Breast epithelium (tissue), 4 donors: ENCODE results near the gene POT1. TPM values are rescaled to one million over a fixed set of nuclear protein-coding genes. Genes with fewer than 3 reads are reported as not detected.

Source experiments
- DNase-seq, 2 donors: peaks; one replicate each; pipeline ENCODE4 v3.0.0-alpha.2; 2019; ENCODE audit warnings: low spot score in 2 of 2
- H3K27ac ChIP-seq, 2 donors: fragments of 200-600 bp; sonication (generic) in 1 of 2; one replicate each; pipeline ENCODE4 v1.5.1; 2016 to 2019; ENCODE audit warnings: mild to moderate bottlenecking in 1 of 2
- H3K27me3 ChIP-seq, 2 donors: fragments of 200-600 bp; sonication (generic) in 1 of 2; one replicate each; pipeline versions ENCODE4 v1.5.1 to v1.6.0; 2017 to 2019; ENCODE audit warnings: control low read depth in 1 of 2, mild to moderate bottlenecking in 1 of 2
- H3K36me3 ChIP-seq: fragments of 200-600 bp; one replicate; pipeline ENCODE4 v1.5.1; 2019
- H3K4me1 ChIP-seq, 2 donors: fragments of 200-600 bp; sonication (generic); one replicate each; pipeline ENCODE4 v1.5.1; 2016 to 2019; ENCODE audit warnings: control low read depth in 1 of 2
- H3K4me3 ChIP-seq, 3 donors: fragments of 200-600 bp; sonication (generic); 1 replicate in 2 of 3; 2 replicates in 1 of 3; pipeline ENCODE4 v1.5.1; 2016 to 2019; ENCODE audit warnings: mild to moderate bottlenecking in 3 of 3, moderate library complexity in 2 of 3
- H3K9me3 ChIP-seq, 2 donors: fragments of 200-600 bp; sonication (generic) in 1 of 2; one replicate each; pipeline ENCODE4 v1.5.1; 2016 to 2019; ENCODE audit warnings: control low read depth in 1 of 2
- POLR2A ChIP-seq: fragments of 450-650 bp; IDR thresholded peaks from one replicate; pipeline ENCODE4 v1.6.1; 2016; ENCODE audit warnings: antibody characterized with exemption, mild to moderate bottlenecking, moderate library complexity
- POLR2AphosphoS5 ChIP-seq, 3 donors: sonication (generic); formaldehyde crosslinking; IDR thresholded peaks; one replicate each; pipeline ENCODE4 v1.6.1; 2017; ENCODE audit warnings: antibody characterized with exemption in 3 of 3
- intact Hi-C: fragments of 100-400 bp; cut with DNase I; formaldehyde crosslinking; loops from one replicate; pipeline ENCODE4 v1.15.1; 2023; ENCODE audit warnings: low total_unique reads
- total RNA-seq, 3 donors: library from RNA; depleted of rRNA; stranded (reverse); fragments of >200 nt; gene quantifications; one replicate each; pipeline ENCODE4 v1.1.0, GENCODE V29; 2016
- TF ChIP-seq, protein P1 (sequence below), 3 donors: fragments of 450-650 bp; IDR thresholded peaks; one replicate each; pipeline ENCODE4 v1.5.1; 2016 to 2017; ENCODE audit warnings: antibody characterized with exemption in 3 of 3, mild to moderate bottlenecking in 3 of 3, moderate library complexity in 3 of 3

POT1 gene
- total RNA-seq, 3 donors from 2014 or later = 19.7 to 43.6 (median 35.1) TPM

DNA sequence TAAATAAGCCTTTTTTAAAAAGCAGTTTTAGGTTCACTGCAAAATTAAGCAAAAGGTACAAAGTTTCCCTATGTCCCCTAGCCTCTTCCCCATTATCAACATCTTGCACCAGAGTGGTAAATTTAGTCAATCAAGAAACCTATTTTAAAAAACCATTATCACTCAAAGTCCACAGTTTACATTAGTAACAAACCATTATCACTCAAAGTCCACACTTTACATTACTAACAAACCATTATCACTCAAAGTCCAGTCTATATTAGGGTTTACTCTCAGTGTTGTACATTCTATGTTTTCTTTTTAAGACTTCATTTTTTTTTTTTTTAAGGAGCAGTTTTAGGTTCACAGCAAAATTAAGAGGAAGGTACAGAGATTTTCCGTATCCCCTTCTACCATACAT is 89.9 kb downstream of the POT1 start:
- intact Hi-C loops = no loop called here
- no peaks in the 10 kb centered on the region for H3K36me3 ChIP-seq
- no peak overlapping the region for H3K27ac ChIP-seq
- H3K27me3 ChIP-seq = no peaks in the 10 kb centered on the region
- no peak for DNase-seq
- no peaks in the 10 kb centered on the region for H3K4me1 ChIP-seq
- H3K4me3 ChIP-seq = no peak overlapping the region
- no peaks in the 10 kb centered on the region for H3K9me3 ChIP-seq
- TF ChIP-seq POLR2AphosphoS5 (IDR thresholded peaks at IDR 0.05) (no peak), POLR2A (no peak)
- TF ChIP-seq, protein P1, sequence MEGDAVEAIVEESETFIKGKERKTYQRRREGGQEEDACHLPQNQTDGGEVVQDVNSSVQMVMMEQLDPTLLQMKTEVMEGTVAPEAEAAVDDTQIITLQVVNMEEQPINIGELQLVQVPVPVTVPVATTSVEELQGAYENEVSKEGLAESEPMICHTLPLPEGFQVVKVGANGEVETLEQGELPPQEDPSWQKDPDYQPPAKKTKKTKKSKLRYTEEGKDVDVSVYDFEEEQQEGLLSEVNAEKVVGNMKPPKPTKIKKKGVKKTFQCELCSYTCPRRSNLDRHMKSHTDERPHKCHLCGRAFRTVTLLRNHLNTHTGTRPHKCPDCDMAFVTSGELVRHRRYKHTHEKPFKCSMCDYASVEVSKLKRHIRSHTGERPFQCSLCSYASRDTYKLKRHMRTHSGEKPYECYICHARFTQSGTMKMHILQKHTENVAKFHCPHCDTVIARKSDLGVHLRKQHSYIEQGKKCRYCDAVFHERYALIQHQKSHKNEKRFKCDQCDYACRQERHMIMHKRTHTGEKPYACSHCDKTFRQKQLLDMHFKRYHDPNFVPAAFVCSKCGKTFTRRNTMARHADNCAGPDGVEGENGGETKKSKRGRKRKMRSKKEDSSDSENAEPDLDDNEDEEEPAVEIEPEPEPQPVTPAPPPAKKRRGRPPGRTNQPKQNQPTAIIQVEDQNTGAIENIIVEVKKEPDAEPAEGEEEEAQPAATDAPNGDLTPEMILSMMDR (IDR thresholded peaks at IDR 0.05) = no peak

DNA sequence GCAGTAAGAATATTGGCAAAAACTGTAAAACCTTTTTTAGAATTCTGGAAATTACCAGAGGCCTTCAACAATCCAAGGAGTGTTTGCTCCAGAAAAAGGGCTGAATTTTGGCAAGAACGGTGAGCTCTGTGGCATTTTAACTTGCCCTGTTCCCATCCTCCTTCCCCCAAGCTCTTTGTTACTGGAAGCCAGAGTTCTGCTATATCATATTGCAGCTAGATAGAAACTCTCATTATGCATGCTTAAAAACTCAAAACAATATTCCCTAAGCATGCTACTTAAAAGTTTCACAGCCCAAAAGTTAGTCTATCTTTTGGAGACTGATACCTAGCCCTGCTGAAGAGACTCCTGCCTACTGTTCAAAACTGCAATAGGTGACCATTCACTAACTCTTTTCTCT is 93.5 kb downstream of the POT1 start:
- Histone ChIP-seq H3K36me3 (no peaks in the 10 kb centered on the region), H3K4me1 (no peaks in the 10 kb centered on the region), H3K4me3 (no peak overlapping the region), H3K27ac (no peak overlapping the region), H3K27me3 (no peaks in the 10 kb centered on the region), H3K9me3 (no peaks in the 10 kb centered on the region)
- intact Hi-C loops = no loop called here
- DNase-seq = no peak
- TF ChIP-seq POLR2AphosphoS5 (IDR thresholded peaks at IDR 0.05) (no peak), POLR2A (no peak)
- TF ChIP-seq, protein P1 (IDR thresholded peaks at IDR 0.05) = no peak

DNA sequence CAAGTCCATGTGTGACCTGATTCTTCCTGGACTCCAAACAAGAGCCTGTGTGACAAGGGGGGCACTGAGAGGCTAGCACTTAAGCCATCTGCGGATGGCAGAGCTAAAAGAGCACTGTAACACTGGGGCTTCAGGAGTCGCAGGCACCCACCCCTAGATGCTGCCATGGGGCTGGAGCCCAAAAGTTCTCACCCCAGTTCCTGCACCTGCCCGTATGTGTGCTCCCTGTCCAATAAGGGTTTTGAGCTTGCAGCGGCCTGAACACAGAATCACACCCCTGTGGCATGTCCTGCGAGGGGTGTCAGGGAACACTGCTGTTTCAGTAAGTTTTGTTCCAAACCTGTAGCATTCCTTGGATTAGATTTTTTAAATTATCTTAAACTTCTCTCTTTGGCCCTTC is 110.8 kb downstream of the POT1 start:
- H3K27me3 ChIP-seq = no peaks in the 10 kb centered on the region
- no peaks in the 10 kb centered on the region for H3K9me3 ChIP-seq
- no peaks in the 10 kb centered on the region for H3K4me1 ChIP-seq
- H3K36me3 ChIP-seq = no peaks in the 10 kb centered on the region
- H3K27ac ChIP-seq = no peak overlapping the region
- TF ChIP-seq, protein P1 (IDR thresholded peaks at IDR 0.05) = no peak
- TF ChIP-seq POLR2AphosphoS5 (IDR thresholded peaks at IDR 0.05) (no peak), POLR2A (no peak)
- no peak for DNase-seq
- intact Hi-C loops = no loop called here
- H3K4me3 ChIP-seq = no peak overlapping the region

DNA sequence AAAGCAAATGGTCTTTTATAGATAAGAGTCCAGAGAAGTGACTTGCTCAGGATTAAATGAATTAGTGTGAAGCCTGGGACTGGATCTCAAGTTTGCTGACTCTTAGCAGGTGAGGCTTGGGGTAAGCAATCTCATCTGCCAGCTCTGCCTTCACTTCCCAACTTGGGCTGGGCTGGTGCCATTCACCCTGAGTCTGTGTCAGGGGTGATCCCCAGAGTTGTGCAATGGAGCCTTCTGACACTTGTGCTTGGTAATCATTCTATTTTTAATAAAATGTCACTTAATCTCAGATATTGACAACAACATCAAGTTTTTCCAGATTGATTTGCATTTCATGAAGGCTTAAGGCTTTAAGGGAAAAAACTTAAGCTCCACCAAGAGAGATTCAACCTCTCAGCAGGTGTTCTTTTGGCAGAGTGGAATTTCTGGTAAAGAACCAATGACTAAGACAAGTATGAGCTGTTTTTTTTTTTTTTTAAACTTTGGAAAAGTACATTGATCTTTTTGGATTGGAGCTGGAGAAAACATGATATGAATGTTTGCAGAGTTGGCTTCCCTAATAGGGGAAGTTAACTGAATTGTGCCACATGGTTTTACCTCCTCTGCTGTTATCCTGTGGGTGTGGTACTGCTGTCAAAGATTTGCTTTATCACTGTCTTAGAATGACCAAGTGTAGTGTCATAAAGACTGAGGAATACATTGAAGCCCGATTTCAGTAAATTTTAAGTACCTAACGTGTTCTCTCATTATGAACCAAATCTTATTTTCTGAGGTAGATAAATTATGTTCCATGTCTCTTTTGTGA is 115.4 kb downstream of the POT1 start:
- no peak overlapping the region for H3K27ac ChIP-seq
- no peaks in the 10 kb centered on the region for H3K36me3 ChIP-seq
- no peak for DNase-seq
- no peak overlapping the region for H3K4me3 ChIP-seq
- TF ChIP-seq, protein P1 (IDR thresholded peaks at IDR 0.05) = no peak
- TF ChIP-seq POLR2A = no peak
- TF ChIP-seq POLR2AphosphoS5 (IDR thresholded peaks at IDR 0.05) = no peak
- intact Hi-C loops = no loop called here
- no peaks in the 10 kb centered on the region for H3K4me1 ChIP-seq
- H3K27me3 ChIP-seq = no peaks in the 10 kb centered on the region
- H3K9me3 ChIP-seq = no peaks in the 10 kb centered on the region

DNA sequence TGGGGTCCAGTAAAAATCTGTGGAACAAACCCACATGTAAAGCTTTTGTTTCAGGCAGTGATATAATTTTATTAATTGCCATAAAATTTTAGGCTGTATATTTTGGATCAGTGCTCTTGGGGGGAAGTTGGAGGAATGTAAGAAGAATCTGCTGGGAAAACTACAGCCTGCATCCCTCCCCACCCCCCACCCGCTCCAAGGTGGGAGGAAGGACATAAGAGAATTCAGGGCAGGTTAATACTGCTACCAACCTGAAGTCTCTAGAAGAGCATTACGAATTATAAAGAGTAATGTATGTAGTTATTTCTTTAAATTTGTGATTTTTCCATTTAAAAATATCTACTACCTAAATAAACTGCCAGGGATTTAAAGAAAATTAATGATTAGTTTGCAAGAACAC is 116.9 kb downstream of the POT1 start:
- Histone ChIP-seq H3K4me3 (no peak overlapping the region), H3K27me3 (no peaks in the 10 kb centered on the region), H3K9me3 (no peaks in the 10 kb centered on the region), H3K27ac (no peak overlapping the region), H3K4me1 (no peaks in the 10 kb centered on the region), H3K36me3 (no peaks in the 10 kb centered on the region)
- no peak for DNase-seq
- no peak for TF ChIP-seq POLR2AphosphoS5 (IDR thresholded peaks at IDR 0.05)
- TF ChIP-seq POLR2A = no peak
- TF ChIP-seq, protein P1 (IDR thresholded peaks at IDR 0.05) = no peak
- intact Hi-C loops = no loop called here
